Stomach (tissue), 9 donors: ENCODE results near the gene FDX1. TPM values are rescaled to one million over a fixed set of nuclear protein-coding genes. Genes with fewer than 3 reads are reported as not detected.

Source experiments
- DNase-seq, 2 donors: peaks; one replicate each; pipeline versions ENCODE4 v3.0.0 to v3.0.0-alpha.2; 2013 to 2019
- H3K27ac ChIP-seq, 5 donors: fragments of 200-600 bp in 4 of 5; sonication (generic) in 4 of 5; one replicate each; pipeline ENCODE4 v1.5.1; 2013 to 2019; ENCODE audit warnings: mild to moderate bottlenecking in 1 of 5, moderate library complexity in 1 of 5
- H3K27me3 ChIP-seq, 3 donors: fragments of 200-600 bp; sonication (generic); one replicate each; pipeline ENCODE4 v1.5.1; 2017 to 2019; ENCODE audit warnings: mixed run types in 1 of 3
- H3K36me3 ChIP-seq, 4 donors: fragments of 200-600 bp; sonication (generic); 1 replicate in 3 of 4; 2 replicates in 1 of 4; pipeline ENCODE4 v1.5.1; 2016 to 2019
- H3K4me1 ChIP-seq, 4 donors: fragments of 200-600 bp; sonication (generic); one replicate each; pipeline ENCODE4 v1.5.1; 2016 to 2019
- H3K4me3 ChIP-seq, 4 donors: fragments of 200-600 bp; sonication (generic) in 3 of 4; one replicate each; pipeline ENCODE4 v1.5.1; 2016 to 2019; ENCODE audit warnings: mild to moderate bottlenecking in 1 of 4
- H3K9me3 ChIP-seq, 4 donors: fragments of 200-600 bp; sonication (generic); one replicate each; pipeline ENCODE4 v1.5.1; 2016 to 2019
- CTCF ChIP-seq, 7 experiments: fragments of 450-650 bp in 4 of 7; fragments of 200-600 bp in 3 of 7; sonication (generic) in 3 of 7; IDR thresholded peaks; one replicate each; pipeline ENCODE4 v1.5.1; 2016 to 2019; ENCODE audit warnings: antibody characterized with exemption in 7 of 7, control low read depth in 2 of 7, mild to moderate bottlenecking in 1 of 7
- EP300 ChIP-seq: sonication (generic); formaldehyde crosslinking; IDR thresholded peaks from one replicate; pipeline ENCODE4 v1.6.1; 2017; ENCODE audit warnings: antibody characterized with exemption
- POLR2A ChIP-seq, 4 donors: fragments of 450-650 bp; IDR thresholded peaks; one replicate each; pipeline ENCODE4 v1.6.1; 2016; ENCODE audit warnings: antibody characterized with exemption in 4 of 4, control low read depth in 2 of 4, mild to moderate bottlenecking in 1 of 4, moderate library complexity in 1 of 4
- POLR2AphosphoS5 ChIP-seq, 3 donors: sonication (generic); formaldehyde crosslinking; IDR thresholded peaks; one replicate each; pipeline ENCODE4 v1.6.1; 2016; ENCODE audit warnings: antibody characterized with exemption in 3 of 3
- WGBS, 5 donors: extraction: QIAGEN DNeasy Blood & Tissue Kit in 3 of 5; methylation state at CpG; one replicate each; pipeline versions ENCODE4 v1.1.5 to v1.1.7; 2013 to 2018; 5-methylcytosine and 5-hydroxymethylcytosine counted together
- intact Hi-C: fragments of 100-400 bp; cut with DNase I; formaldehyde crosslinking; loops from one replicate; pipeline ENCODE4 v1.15.1; 2023; ENCODE audit warnings: low total_unique reads
- polyA plus RNA-seq, 3 donors: library from polyadenylated mRNA; stranded (reverse); fragments of 200-250 nt; gene quantifications; one replicate each; pipeline ENCODE4 v1.2.3, GENCODE V29; 2013
- total RNA-seq, 5 donors: library from RNA; depleted of rRNA; stranded (reverse); fragments of >200 nt; gene quantifications; one replicate each; pipeline versions ENCODE4 v1.1.0 to v1.2.3, GENCODE V29; 2014 to 2016
- donor health status: healthy with polysubstance abuse.
- donor health status: Bipolar disorder and iron deficiency.
- donor health status: healthy.

FDX1 gene
- total and polyA plus RNA-seq, 8 donors: 0.58 to 78.8 (median 22.8) TPM

GRCh38 chr11:110453684-110454354 lies 24.1 kb downstream of the FDX1 start:
- WGBS, 5 donors: 64 to 77% (median 73%) methylated on average over 5 of the region's 5 CpGs
- H3K9me3 ChIP-seq: no peaks in the 10 kb centered on the region
- no peak overlapping the region for H3K4me3 ChIP-seq
- peaks cover 0 to 19% (median 2%) of the 10 kb centered on the region in 4 donors for H3K4me1 ChIP-seq
- no peak overlapping the region for H3K27ac ChIP-seq
- TF ChIP-seq EP300 (no peak), POLR2A (IDR thresholded peaks at IDR 0.05) (no peak), CTCF (IDR thresholded peaks at IDR 0.05) (no peak), POLR2AphosphoS5 (IDR thresholded peaks at IDR 0.05) (no peak)
- no peak for DNase-seq
- no peaks in the 10 kb centered on the region for H3K27me3 ChIP-seq
- intact Hi-C loops: no loop called here
- peaks cover 2 to 16% (median 14%) of the 10 kb centered on the region in 4 donors for H3K36me3 ChIP-seq

GRCh38 chr11:110454609-110455008 lies 24.9 kb downstream of the FDX1 start:
- Histone ChIP-seq H3K36me3 (peaks cover 9 to 24% (median 22%) of the 10 kb centered on the region in 4 donors), H3K27me3 (no peaks in the 10 kb centered on the region), H3K27ac (no peak overlapping the region), H3K4me3 (no peak overlapping the region), H3K4me1 (peaks cover 0 to 11% (median 0%) of the 10 kb centered on the region in 4 donors), H3K9me3 (no peaks in the 10 kb centered on the region)
- intact Hi-C loops: no loop called here
- TF ChIP-seq POLR2AphosphoS5 (IDR thresholded peaks at IDR 0.05) (no peak), POLR2A (IDR thresholded peaks at IDR 0.05) (no peak), EP300 (no peak), CTCF (IDR thresholded peaks at IDR 0.05) (no peak)
- WGBS, 5 donors: 49 to 92% (median 80%) methylated on average over 1 of the region's 1 CpG
- DNase-seq: no peak

- intact Hi-C loops: no loop called here
- no peak for DNase-seq
- TF ChIP-seq POLR2A (IDR thresholded peaks at IDR 0.05): no peak
- TF ChIP-seq CTCF (IDR thresholded peaks at IDR 0.05): no peak
- TF ChIP-seq POLR2AphosphoS5 (IDR thresholded peaks at IDR 0.05): no peak
- no peak overlapping the region for H3K4me3 ChIP-seq
- H3K27ac ChIP-seq: no peak overlapping the region
- H3K9me3 ChIP-seq: no peaks in the 10 kb centered on the region
- peaks cover 0 to 11% (median 0%) of the 10 kb centered on the region in 4 donors for H3K4me1 ChIP-seq
- H3K27me3 ChIP-seq: no peaks in the 10 kb centered on the region
- peaks cover 9 to 35% (median 33%) of the 10 kb centered on the region in 4 donors for H3K36me3 ChIP-seq
- WGBS, 5 donors: 76 to 88% (median 85%) methylated on average over 6 of the region's 6 CpGs
These were observed 26.0 kb downstream of the FDX1 start for GRCh38 chr11:110455718-110456117.

- no peaks in the 10 kb centered on the region for H3K9me3 ChIP-seq
- peaks cover 13 to 54% (median 42%) of the 10 kb centered on the region in 4 donors for H3K36me3 ChIP-seq
- no peaks in the 10 kb centered on the region for H3K4me1 ChIP-seq
- intact Hi-C loops: no loop called here
- no peak overlapping the region for H3K27ac ChIP-seq
- WGBS, 5 donors: 28 to 44% (median 32%) methylated on average over 6 of the region's 6 CpGs
- H3K27me3 ChIP-seq: no peaks in the 10 kb centered on the region
- H3K4me3 ChIP-seq: no peak overlapping the region
- TF ChIP-seq POLR2A (IDR thresholded peaks at IDR 0.05) (no peak), CTCF (IDR thresholded peaks at IDR 0.05) (peak in 3 of 7 experiments; percentile 25 to 41 (median 30))
- DNase-seq: peak; percentile 49 to 84
These were observed 33.4 kb downstream of the FDX1 start for GRCh38 chr11:110463153-110463552.
